ENCODE measurements around the gene DDX43.
A peak's percentile ranks its signal among the peaks of the same experiment; 100 is the strongest.
"Not testable (repeated sequence)": the region's sequence is repeated elsewhere in the genome, so short reads cannot be mapped to it uniquely, and the experiment has no call there.

DDX43 gene

GRCh38 chr6:73389854-73390253 lies 4.8 kb upstream of the DDX43 start:
- no peak for DNase-seq

- DNase-seq, result no peak
These were observed 3.0 kb upstream of the DDX43 start for GRCh38 chr6:73391675-73392074.

- not testable (repeated sequence) for DNase-seq
These were observed 2.4 kb upstream of the DDX43 start for GRCh38 chr6:73392188-73392587.

GRCh38 chr6:73393278-73393677 lies 1.4 kb upstream of the DDX43 start:
- DNase-seq, result no peak

GRCh38 chr6:73395875-73396274 lies 1.2 kb downstream of the DDX43 start:
- no peak for DNase-seq

GRCh38 chr6:73400656-73401055 lies 6.0 kb downstream of the DDX43 start:
- no peak for DNase-seq

- DNase-seq, result no peak
These were observed 14.8 kb downstream of the DDX43 start for GRCh38 chr6:73409395-73409794.

- DNase-seq, result no peak
These were observed 18.5 kb downstream of the DDX43 start for GRCh38 chr6:73413102-73413501.

GRCh38 chr6:73418081-73418741 lies 23.6 kb downstream of the DDX43 start:
- no peak for DNase-seq

GRCh38 chr6:73421534-73421933 lies 26.9 kb downstream of the DDX43 start:
- DNase-seq, result no peak

GRCh38 chr6:73435236-73435635 lies 40.6 kb downstream of the DDX43 start:
- no peak for DNase-seq

- no peak for DNase-seq
These were observed 48.9 kb downstream of the DDX43 start for GRCh38 chr6:73443555-73443954.

GRCh38 chr6:73451223-73452106 lies 56.8 kb downstream of the DDX43 start:
- DNase-seq, result no peak

- DNase-seq, result no peak
These were observed 57.5 kb downstream of the DDX43 start, which contains the start of gene CGAS for GRCh38 chr6:73452107-73452461. TSS of gene CGAS (minus strand) at chr6:73452297. CDS start at chr6:73452181, 116 bp downstream.

- no peak for DNase-seq
These were observed 61.4 kb downstream of the DDX43 start for GRCh38 chr6:73455865-73456629.

- DNase-seq, result not testable (repeated sequence)
These were observed 64.8 kb downstream of the DDX43 start for GRCh38 chr6:73459474-73459873.

- no peak for DNase-seq
These were observed 65.4 kb downstream of the DDX43 start for GRCh38 chr6:73460056-73460455.

- DNase-seq, result peak; percentile 88
These were observed 67.1 kb downstream of the DDX43 start, which contains the start of gene MTO1 for GRCh38 chr6:73461537-73462350. TSS of gene MTO1 (plus strand) at chr6:73461737. CDS start at chr6:73461855, 118 bp downstream.

Measured in COR-L47 (cell line).